HG02981 (cell line): Measurements from ENCODE around the gene TBX19.
A peak's percentile ranks its signal among the peaks of the same experiment; 100 is the strongest.

Experiments
- ATAC-seq: cut with Tn5 transposase; IDR thresholded peaks from one replicate; pipeline ENCODE4 v1.9.1; 2021; ENCODE audit warnings: mild to moderate bottlenecking, moderate library complexity; ENCODE audit not compliant: unreplicated experiment

The TBX19 gene

GRCh38 chr1:168319691-168320090, 39.0 kb downstream of the TBX19 start:
- no peak for ATAC-seq

- ATAC-seq = no peak
Observed at GRCh38 chr1:168320149-168320548, 39.5 kb downstream of the TBX19 start.

GRCh38 chr1:168320800-168321450, 40.2 kb downstream of the TBX19 start:
- no peak for ATAC-seq

GRCh38 chr1:168321945-168322344, 41.3 kb downstream of the TBX19 start:
- no peak for ATAC-seq

- no peak for ATAC-seq
Observed at GRCh38 chr1:168324745-168325425, 44.2 kb downstream of the TBX19 start.

GRCh38 chr1:168328731-168329364, 48.2 kb downstream of the TBX19 start:
- ATAC-seq = no peak

- ATAC-seq = no peak
Observed at GRCh38 chr1:168330285-168330684, 49.6 kb downstream of the TBX19 start.

- no peak for ATAC-seq
Observed at GRCh38 chr1:168331569-168331968, 50.9 kb downstream of the TBX19 start.

GRCh38 chr1:168333562-168334276, 53.0 kb downstream of the TBX19 start:
- no peak for ATAC-seq

GRCh38 chr1:168335500-168335899, 54.8 kb downstream of the TBX19 start:
- ATAC-seq = no peak

GRCh38 chr1:168338589-168339503, 58.2 kb downstream of the TBX19 start:
- ATAC-seq = no peak

- ATAC-seq = no peak
Observed at GRCh38 chr1:168340781-168341482, 60.3 kb downstream of the TBX19 start.

GRCh38 chr1:168341483-168341975, 60.9 kb downstream of the TBX19 start:
- ATAC-seq = no peak

GRCh38 chr1:168342572-168343280, 62.0 kb downstream of the TBX19 start:
- ATAC-seq = peak; percentile 90

- ATAC-seq = no peak
Observed at GRCh38 chr1:168343566-168343965, 62.9 kb downstream of the TBX19 start.

GRCh38 chr1:168344517-168344916, 63.8 kb downstream of the TBX19 start:
- ATAC-seq = no peak

GRCh38 chr1:168345939-168346338, 65.3 kb downstream of the TBX19 start:
- no peak for ATAC-seq

GRCh38 chr1:168347630-168348029, 67.0 kb downstream of the TBX19 start:
- no peak for ATAC-seq

- no peak for ATAC-seq
Observed at GRCh38 chr1:168348146-168348709, 67.6 kb downstream of the TBX19 start.
